NCI-H187 (cell line): Measurements from ENCODE around the gene IL11.
A peak's percentile ranks its signal among the peaks of the same experiment; 100 is the strongest.

Experiments used
- DNase-seq, 2 experiments: peaks; one replicate each; lab custom pipeline; 2025; lab: John Stamatoyannopoulos, UW

IL11 gene

DNA sequence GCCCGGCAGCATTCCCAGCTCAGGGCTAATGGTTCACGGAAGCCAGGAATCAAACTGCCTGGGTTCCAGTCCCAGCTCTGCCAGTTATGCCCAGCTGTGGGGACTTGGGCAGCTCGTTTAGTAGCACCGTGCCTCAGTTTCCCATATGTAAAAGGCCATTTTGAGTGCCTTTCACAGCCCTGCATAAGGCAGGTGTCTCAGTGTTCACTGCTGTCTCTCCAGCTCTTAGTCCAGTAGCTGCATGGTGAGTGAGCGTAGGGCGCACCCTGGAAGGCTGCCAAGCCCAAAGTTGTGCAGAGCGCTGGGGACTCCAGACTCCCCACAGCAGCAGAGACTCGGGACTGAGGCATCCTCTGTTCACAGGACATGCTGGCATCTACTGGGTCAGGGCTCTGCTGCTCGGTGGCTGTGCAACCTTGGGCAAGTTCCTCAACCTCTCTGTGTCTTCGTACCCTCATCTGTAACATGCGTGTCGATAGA is 21.0 kb upstream of the IL11 start:
- DNase-seq, result no peak

GRCh38 chr19:55390461-55390880 is 20.2 kb upstream of the IL11 start:
- DNase-seq, result no peak

- no peak for DNase-seq
Observed at GRCh38 chr19:55389386-55390317, 19.4 kb upstream of the IL11 start.

GRCh38 chr19:55387736-55388497 is 17.7 kb upstream of the IL11 start:
- DNase-seq, result no peak

- DNase-seq, result no peak
Observed at GRCh38 chr19:55386493-55386971, 16.3 kb upstream of the IL11 start.

- peak; percentile 97 to 100 for DNase-seq
Observed at GRCh38 chr19:55385724-55386492, 15.6 kb upstream of the IL11 start, which contains the start of gene RPL28. TSS of gene RPL28 (plus strand) at chr19:55385932. CDS start at chr19:55386358, 426 bp downstream.

DNA sequence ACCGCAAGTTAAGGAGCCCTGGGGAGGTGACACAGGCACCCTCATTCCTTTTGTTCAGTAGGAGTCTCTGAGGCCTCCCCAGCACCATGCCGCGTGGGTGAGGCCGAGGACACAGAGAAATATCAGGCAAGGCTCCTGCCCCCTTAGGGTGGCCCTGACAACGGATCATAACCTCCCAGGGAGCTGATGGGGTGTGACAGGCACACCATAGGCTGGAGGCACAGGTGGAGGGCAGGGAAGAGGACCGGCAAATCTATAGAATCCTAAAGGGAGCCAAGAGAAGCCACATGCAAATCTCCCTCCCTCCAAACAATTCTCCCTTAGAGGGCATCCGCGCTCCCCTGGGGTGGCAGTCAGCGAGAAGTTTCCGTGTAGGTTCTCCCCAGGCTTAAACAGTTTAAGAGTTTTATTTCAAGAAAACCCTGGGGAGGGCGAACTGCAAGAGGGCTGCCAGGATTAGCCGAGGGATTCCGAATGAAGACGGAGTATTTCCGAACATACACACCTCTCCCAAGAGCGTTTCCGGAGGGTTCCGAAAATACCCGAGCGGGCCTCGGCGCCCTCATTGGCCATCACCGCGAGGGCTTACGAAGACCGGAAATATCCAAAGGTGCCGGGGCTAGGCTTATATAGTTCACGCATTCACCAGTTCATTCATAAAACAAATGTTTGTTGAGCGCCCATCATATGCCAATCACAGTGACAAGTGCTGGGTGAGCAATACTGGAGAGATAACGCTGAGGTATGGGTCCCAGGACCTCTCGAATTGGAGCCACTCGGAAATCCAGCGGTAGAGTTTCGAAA is 14.9 kb upstream of the IL11 start:
- DNase-seq, result peak; percentile 89 to 100

GRCh38 chr19:55384131-55384919 is 14.1 kb upstream of the IL11 start, which contains the start of gene TMEM238:
TSS of gene TMEM238 (minus strand) at chr19:55384292. CDS start at chr19:55384259, 33 bp downstream.
- peak in 1 of 2 experiments; percentile 54 for DNase-seq

DNA sequence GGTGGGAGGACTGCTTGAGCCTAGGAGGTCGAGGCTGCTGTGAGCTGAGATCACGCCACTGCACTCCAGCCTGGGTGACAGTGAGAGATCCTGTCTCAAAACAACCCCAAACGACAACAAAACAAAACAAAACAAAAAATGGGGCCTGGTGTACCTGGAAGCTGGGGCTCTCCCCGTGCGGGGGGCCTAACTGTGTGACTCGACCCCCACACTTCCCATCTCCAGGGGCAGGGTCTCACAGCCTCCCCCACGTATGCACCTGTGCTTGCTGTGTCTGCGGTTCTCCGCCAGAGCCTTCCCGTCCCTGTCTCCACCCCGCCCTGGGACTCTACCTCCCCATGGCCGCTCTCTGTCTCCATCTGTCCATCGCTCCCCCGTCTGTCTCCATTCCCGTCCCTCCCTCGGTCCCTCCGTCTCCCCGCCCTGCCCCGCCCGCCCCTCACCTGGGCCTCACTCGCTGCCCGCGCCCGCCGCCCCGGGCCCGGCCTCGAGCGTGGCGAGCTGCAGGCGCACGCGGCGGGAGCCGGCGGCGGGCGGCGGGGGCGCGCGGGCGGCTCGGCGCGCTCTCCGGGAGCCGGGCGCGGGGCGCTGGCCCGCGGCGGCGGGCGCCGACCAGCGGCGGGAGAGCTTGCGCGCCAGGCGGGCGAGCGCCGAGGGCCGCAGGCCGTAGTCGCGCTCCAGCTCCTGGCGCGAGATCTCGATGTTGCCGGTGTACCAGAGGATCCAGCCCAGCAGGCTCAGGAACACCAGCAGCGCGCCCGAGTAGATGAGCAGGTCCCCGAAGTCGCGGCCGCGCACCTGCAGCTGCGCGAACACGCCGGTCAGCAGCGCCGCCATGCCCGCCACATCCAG is 13.2 kb upstream of the IL11 start:
- DNase-seq, result peak; percentile 14 to 72

GRCh38 chr19:55382522-55383054 is 12.3 kb upstream of the IL11 start:
- DNase-seq, result no peak

DNA sequence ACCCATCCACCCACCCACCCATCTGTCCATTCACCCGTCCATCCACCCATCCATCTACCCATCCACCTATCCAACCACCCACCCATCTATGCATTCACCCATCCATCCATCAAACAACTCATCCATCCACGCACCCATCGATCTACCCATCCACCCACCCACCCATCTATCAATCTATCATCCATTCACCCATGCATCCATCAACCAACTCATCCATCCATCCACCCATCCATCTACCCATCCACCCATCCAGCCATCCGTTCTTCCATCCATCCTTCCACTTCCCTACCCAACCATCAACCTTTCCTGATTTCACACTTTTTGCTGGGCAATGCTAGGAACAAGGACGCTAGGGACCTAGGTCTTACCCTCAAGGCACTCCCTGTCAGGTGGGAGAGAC is 11.8 kb upstream of the IL11 start:
- DNase-seq, result no peak

DNA sequence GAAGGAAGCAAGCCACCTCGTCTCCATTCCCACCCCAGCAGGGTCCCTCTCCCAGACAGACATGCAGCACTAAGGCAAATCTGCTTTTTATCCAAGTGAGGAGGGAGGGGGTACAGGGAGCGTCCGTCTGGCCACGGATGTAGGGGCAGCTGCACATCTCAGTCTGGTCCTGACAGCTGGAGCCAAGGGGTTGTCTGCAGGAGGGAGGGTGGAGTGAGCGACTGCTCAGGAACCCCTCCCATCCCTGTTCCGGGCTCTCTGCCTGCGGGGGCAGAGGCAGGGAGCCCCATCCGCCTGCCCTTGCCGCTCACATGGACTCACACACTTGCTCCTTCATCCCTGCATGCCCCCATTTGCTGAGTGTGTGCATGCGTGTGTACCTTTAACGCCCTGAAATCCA is 8.9 kb upstream of the IL11 start:
- DNase-seq, result no peak

GRCh38 chr19:55377356-55378131 is 7.3 kb upstream of the IL11 start:
- DNase-seq, result no peak

- no peak for DNase-seq
Observed at GRCh38 chr19:55376241-55376933, 6.1 kb upstream of the IL11 start, which contains the start of gene TMEM190. TSS of gene TMEM190 (plus strand) at chr19:55376826. CDS start at chr19:55376854, 28 bp downstream.

- no peak for DNase-seq
Observed at GRCh38 chr19:55373993-55374757, 3.9 kb upstream of the IL11 start.

- DNase-seq, result no peak
Observed at GRCh38 chr19:55373306-55373992, 3.2 kb upstream of the IL11 start.
